Measurements from ENCODE around the gene INPPL1.

Gene INPPL1

GRCh38 chr11:72234920-72235319, 10.4 kb downstream of the INPPL1 start:
- peak overlapping the region; percentile 62 for H3K27ac ChIP-seq
- no peak for DNase-seq (ENCODE audit: low spot score)
- ChIA-PET POLR2A (ENCODE audit: low non-redundant PET) (no interaction called here), CTCF (no interaction called here)
- no peak for TF ChIP-seq CTCF (conservative IDR thresholded peaks at IDR 0.05; ENCODE audit: low read depth)

DNA sequence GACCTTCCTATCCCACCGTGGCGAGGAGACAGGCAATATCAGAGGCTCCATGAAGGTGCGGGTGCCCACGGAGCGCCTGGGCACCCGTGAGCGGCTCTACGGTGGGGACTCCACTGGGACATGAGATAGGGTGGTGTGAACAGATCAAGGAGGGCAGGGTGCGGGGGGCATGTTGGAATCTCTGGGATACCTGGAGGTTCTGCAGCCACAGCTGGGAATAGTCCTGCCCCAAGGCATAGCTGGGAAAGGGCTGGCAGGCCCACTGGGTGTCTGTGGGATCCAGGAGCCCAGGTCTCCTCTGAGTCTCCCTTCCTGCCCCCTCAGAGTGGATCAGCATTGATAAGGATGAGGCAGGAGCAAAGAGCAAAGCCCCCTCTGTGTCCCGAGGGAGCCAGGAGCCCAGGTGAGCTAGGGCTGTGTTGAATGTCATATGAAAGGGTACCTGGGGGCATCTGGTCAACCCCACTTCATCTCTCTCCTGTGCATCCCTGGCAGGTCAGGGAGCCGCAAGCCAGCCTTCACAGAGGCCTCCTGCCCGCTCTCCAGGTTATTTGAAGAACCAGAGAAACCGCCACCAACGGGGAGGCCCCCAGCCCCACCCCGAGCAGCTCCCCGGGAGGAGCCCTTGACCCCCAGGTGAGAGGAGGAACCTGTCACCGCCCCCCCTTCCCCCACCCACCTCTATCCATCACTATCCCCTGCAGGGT, 10.9 kb downstream of the INPPL1 start:
- ChIA-PET POLR2A (ENCODE audit: low non-redundant PET) (interaction anchor here (0.8 kb wide), 1 partner anchor 12 kb away, joined by 3 read pairs; no protein-coding TSS in a partner anchor), CTCF (interaction anchor here (0.9 to 1.4 kb wide), 2 partner anchors 198 to 210 kb away, joined by 6 read pairs; no protein-coding TSS in a partner anchor)
- no peak for DNase-seq (ENCODE audit: low spot score)
- no peak for TF ChIP-seq CTCF (conservative IDR thresholded peaks at IDR 0.05; ENCODE audit: low read depth)
- peak overlapping the region; percentile 62 for H3K27ac ChIP-seq

DNA sequence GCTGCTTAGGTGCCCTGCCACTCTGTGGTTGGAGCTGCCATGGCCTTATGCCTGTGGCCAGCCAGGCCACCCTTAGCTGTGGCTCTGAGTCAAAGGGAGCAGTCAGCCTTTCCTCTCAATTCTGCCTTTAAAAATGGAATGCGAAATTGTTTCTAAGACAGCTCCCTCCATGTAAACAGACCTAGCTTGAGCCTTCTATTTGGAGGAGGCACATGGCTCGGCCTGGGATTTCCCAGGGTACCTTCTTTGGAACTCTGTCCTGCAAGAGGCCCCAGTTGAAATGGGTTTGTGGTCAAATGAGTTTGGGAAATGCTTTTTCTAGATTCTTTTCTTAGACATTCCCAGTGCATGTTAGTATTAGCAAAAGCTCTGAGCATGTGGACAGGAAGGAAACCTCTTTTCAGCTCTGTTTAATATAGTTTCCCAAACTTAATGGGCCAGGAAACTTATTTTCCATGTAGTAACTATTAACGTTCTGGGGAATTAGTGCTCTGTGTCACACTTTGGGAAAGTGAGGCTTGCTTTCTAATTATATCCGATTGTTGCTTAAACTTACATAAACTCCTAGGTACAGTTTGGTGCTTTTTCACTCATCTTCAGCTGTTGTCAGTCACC, 11.6 kb downstream of the INPPL1 start:
- no peak for DNase-seq (ENCODE audit: low spot score)
- POLR2A ChIA-PET (ENCODE audit: low non-redundant PET) = interaction anchor here (0.8 kb wide), 1 partner anchor 13 kb away, joined by 3 read pairs; no protein-coding TSS in a partner anchor
- peak overlapping the region; percentile 62 for H3K27ac ChIP-seq
- CTCF ChIA-PET = interaction anchor here (0.5 to 1.4 kb wide), 3 partner anchors 198 to 211 kb away, joined by 3 to 6 read pairs (median 6); partner anchors contain the start of gene CLPB
- TF ChIP-seq CTCF (conservative IDR thresholded peaks at IDR 0.05; ENCODE audit: low read depth) = no peak

- no peak for DNase-seq (ENCODE audit: low spot score)
- CTCF ChIA-PET = interaction anchor here (0.5 to 1.4 kb wide), 4 partner anchors 20 to 212 kb away, joined by 3 to 6 read pairs (median 4); partner anchors contain the start of gene CLPB
- POLR2A ChIA-PET (ENCODE audit: low non-redundant PET) = interaction anchor here (0.7 kb wide), 1 partner anchor 12 kb away, joined by 3 read pairs; the partner anchor contains the start of gene INPPL1
- H3K27ac ChIP-seq = peak overlapping the region; percentile 76
- TF ChIP-seq CTCF (conservative IDR thresholded peaks at IDR 0.05; ENCODE audit: low read depth) = no peak
Observed at GRCh38 chr11:72236774-72237111, 12.2 kb downstream of the INPPL1 start.

DNA sequence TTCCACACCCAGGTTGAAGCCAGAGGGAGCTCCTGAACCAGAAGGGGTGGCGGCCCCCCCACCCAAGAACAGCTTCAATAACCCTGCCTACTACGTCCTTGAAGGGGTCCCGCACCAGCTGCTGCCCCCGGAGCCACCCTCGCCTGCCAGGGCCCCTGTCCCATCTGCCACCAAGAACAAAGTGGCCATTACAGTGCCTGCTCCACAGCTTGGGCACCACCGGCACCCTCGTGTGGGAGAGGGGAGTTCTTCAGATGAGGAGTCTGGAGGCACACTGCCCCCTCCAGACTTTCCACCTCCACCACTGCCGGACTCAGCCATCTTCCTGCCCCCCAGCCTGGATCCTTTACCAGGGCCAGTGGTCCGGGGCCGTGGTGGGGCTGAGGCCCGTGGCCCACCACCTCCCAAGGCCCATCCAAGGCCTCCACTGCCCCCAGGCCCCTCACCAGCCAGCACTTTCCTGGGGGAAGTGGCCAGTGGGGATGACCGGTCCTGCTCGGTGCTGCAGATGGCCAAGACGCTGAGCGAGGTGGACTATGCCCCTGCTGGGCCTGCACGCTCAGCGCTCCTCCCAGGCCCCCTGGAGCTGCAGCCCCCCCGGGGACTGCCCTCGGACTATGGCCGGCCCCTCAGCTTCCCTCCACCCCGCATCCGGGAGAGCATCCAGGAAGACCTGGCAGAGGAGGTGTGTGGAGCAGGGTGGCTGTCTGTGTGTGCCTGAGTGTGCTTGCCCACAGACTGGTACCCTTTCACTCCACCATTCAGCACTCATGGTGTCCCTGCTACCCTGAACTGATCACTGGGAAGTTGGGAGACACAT, 12.8 kb downstream of the INPPL1 start:
- peak overlapping the region; percentile 76 for H3K27ac ChIP-seq
- no peak for DNase-seq (ENCODE audit: low spot score)
- TF ChIP-seq CTCF (conservative IDR thresholded peaks at IDR 0.05; ENCODE audit: low read depth) = no peak
- POLR2A ChIA-PET (ENCODE audit: low non-redundant PET) = interaction anchor here (0.7 kb wide), 1 partner anchor 13 kb away, joined by 3 read pairs; the partner anchor contains the start of gene INPPL1
- CTCF ChIA-PET = interaction anchor here (0.5 to 1.7 kb wide), 8 partner anchors 11 to 212 kb away, joined by 3 to 9 read pairs (median 3); partner anchors contain the start of gene CLPB

DNA sequence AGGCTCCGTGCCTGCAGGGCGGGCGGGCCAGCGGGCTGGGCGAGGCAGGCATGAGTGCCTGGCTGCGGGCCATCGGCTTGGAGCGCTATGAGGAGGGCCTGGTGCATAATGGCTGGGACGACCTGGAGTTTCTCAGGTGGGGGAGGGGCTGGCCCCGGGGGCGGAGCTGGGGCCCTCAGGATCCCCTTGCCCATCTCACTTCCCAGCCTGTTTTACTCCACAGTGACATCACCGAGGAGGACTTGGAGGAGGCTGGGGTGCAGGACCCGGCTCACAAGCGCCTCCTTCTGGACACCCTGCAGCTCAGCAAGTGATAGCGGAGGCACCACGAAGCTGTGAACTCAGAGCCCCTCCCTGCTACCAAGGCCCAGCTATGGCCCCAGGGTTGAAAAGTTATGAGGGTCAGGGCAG, 13.5 kb downstream of the INPPL1 start:
- peak overlapping the region; percentile 76 for H3K27ac ChIP-seq
- TF ChIP-seq CTCF (conservative IDR thresholded peaks at IDR 0.05; ENCODE audit: low read depth) = peak; percentile 53
- POLR2A ChIA-PET (ENCODE audit: low non-redundant PET) = no interaction called here
- DNase-seq (ENCODE audit: low spot score) = no peak
- CTCF ChIA-PET = interaction anchor here (0.5 to 1.7 kb wide), 7 partner anchors 9 to 229 kb away, joined by 3 to 9 read pairs (median 3); partner anchors contain the start of gene CLPB

Measured in RWPE1 (cell line).